Measurements from ENCODE around the gene NHSL1. TPM values are rescaled to one million over a fixed set of nuclear protein-coding genes. Genes with fewer than 3 reads are reported as not detected.

NHSL1 gene
- total and polyA plus RNA-seq, 7 experiments from 2014 or later, result 0.05 to 1.2 (median 0.47) TPM; not detected in 1

DNA sequence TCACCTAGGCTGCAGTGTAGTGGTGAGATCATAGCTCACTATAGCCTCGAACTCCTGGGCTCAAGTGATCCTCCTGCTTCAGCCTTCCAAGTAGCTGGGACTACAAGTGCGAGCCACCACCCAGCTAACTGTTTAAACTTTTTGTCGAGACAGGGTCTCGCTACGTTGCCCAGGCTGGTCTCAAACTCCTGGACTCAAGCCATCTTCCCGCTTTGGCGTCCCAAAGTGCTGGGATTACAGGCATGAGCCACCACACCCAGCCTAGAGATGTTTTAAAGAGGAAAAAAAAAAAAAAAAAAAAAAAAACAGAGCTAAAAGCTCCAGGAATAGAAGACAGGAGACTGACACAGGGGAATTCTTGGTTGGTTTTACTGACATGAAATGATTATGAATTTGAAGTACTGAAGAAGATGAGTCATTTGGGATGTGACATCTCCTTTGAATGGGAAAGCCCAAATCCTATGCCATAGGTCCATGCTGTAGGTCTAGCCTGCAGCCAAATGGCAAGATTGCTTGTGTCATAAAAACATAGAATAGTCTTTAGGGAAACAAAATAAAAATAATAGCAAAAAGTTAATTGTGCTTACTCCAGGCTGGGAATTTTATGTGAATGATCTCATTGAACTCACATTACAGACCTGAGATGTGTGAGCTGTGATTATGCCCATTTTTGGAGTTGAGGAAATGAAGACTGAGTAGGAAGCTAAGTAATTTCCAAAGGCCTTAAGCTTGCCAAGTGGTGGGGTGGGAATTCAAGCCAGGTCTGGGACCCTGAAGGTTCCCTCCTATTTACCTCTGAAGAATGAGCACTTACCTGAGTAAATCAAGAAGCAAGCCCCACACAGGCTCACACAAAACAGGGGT, 24.3 kb upstream of the NHSL1 start:
- POLR2A ChIA-PET, result no interaction called here
- no peak overlapping the region for H3K27ac ChIP-seq (ENCODE audit: low read depth, low read length)
- Mint-ChIP-seq H3K9me3 (no peaks in the 10 kb centered on the region), H3K27ac (no peak overlapping the region), H3K4me3 (no peak overlapping the region), H3K27me3 (peaks cover 9 to 20% (median 15%) of the 10 kb centered on the region in 5 donors), H3K4me1 (peaks cover 0 to 7% (median 5%) of the 10 kb centered on the region in 7 donors), H3K36me3 (peaks cover 0 to 3% (median 0%) of the 10 kb centered on the region in 5 donors)
- ATAC-seq (no peak), DNase-seq (no peak)
- H3K36me3 ChIP-seq (ENCODE audit: control insufficient read depth in 2 of 3, insufficient read depth in 3 of 3, low read length in 3 of 3), result no peaks in the 10 kb centered on the region
- intact Hi-C loops (cut with micrococcal nuclease), result no loop called here
- no peaks in the 10 kb centered on the region for H3K27me3 ChIP-seq (ENCODE audit: control insufficient read depth in 2 of 2, insufficient read depth in 2 of 2, low read length in 2 of 2)
- no peaks in the 10 kb centered on the region for H3K4me1 ChIP-seq (ENCODE audit: control insufficient read depth in 2 of 2, insufficient read depth in 2 of 2, low read length in 2 of 2)
- CTCF ChIA-PET, result interaction anchor here (0.9 to 1.4 kb wide), 2 partner anchors 407 to 408 kb away, joined by 3 to 4 read pairs; no protein-coding TSS in a partner anchor
- H3K9me3 ChIP-seq (ENCODE audit: control insufficient read depth in 2 of 3, low read length in 3 of 3), result no peaks in the 10 kb centered on the region
- H3K4me3 ChIP-seq (ENCODE audit: low read length), result no peak overlapping the region

DNA sequence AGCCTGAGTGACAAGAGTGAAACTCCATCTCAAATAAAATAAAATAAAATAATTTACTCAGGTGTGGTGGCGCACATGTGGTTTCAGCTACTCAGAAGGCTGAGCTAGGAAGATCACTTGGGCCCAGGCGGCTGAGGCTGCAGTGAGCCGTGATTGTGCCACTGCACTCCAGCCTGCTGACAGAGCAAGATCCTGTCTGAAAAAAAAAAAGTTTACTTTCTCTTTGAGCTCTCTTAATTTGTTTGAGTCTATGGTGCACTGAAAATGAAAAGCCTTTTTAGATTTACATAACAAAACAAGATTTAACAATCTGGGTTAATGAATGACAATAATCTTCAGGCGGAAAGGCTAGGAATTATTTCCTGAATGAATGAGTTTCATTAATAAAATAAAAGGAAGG, 23.3 kb upstream of the NHSL1 start:
- no peak for ATAC-seq
- intact Hi-C loops (cut with micrococcal nuclease), result no loop called here
- Histone ChIP-seq H3K27me3 (ENCODE audit: control insufficient read depth in 2 of 2, insufficient read depth in 2 of 2, low read length in 2 of 2) (no peaks in the 10 kb centered on the region), H3K4me3 (ENCODE audit: low read length) (no peak overlapping the region), H3K9me3 (ENCODE audit: control insufficient read depth in 2 of 3, low read length in 3 of 3) (no peaks in the 10 kb centered on the region), H3K4me1 (ENCODE audit: control insufficient read depth in 2 of 2, insufficient read depth in 2 of 2, low read length in 2 of 2) (no peaks in the 10 kb centered on the region), H3K36me3 (ENCODE audit: control insufficient read depth in 2 of 3, insufficient read depth in 3 of 3, low read length in 3 of 3) (no peaks in the 10 kb centered on the region), H3K27ac (ENCODE audit: low read depth, low read length) (no peak overlapping the region)
- ChIA-PET CTCF (no interaction called here), POLR2A (no interaction called here)
- DNase-seq, result no peak
- Mint-ChIP-seq H3K9me3 (peaks cover 0 to 3% (median 0%) of the 10 kb centered on the region in 11 donors), H3K4me1 (peaks cover 0 to 11% (median 5%) of the 10 kb centered on the region in 7 donors), H3K36me3 (peaks cover 0 to 3% (median 0%) of the 10 kb centered on the region in 5 donors), H3K27me3 (peaks cover 9 to 22% (median 16%) of the 10 kb centered on the region in 5 donors), H3K27ac (no peak overlapping the region), H3K4me3 (no peak overlapping the region)

DNA sequence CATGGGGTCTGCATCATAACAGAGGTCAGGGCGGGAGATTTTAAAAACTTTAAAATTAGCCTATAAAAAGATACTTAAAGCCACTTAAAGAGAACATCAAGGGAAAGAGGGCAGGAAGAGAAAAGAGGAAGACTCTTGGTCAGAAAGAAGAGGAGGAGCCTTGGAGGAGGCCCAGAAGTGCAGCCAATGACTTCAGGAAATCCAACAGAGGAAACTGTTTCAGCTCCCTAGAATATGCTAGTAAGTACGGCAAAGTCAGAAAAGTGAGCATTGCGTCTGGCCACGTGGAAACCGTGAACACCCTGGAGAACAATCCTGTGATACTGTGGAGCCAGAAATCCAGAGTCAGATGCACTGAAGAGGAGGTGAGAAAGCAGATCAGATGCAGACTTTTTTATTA, 22.5 kb upstream of the NHSL1 start:
- intact Hi-C loops (cut with micrococcal nuclease), result no loop called here
- H3K27ac Mint-ChIP-seq, result peak overlapping the region in 1 of 9 donors; percentile 23
- H3K4me1 Mint-ChIP-seq, result peaks cover 0 to 11% (median 5%) of the 10 kb centered on the region in 7 donors
- no peak overlapping the region for H3K27ac ChIP-seq (ENCODE audit: low read depth, low read length)
- POLR2A ChIA-PET, result no interaction called here
- peak; percentile 62 for ATAC-seq
- no peak overlapping the region for H3K4me3 Mint-ChIP-seq
- H3K9me3 ChIP-seq (ENCODE audit: control insufficient read depth in 2 of 3, low read length in 3 of 3), result no peaks in the 10 kb centered on the region
- no peak overlapping the region for H3K4me3 ChIP-seq (ENCODE audit: low read length)
- H3K36me3 Mint-ChIP-seq, result peaks cover 0 to 3% (median 0%) of the 10 kb centered on the region in 5 donors
- CTCF ChIA-PET, result interaction anchor here (0.7 to 1.0 kb wide), 2 partner anchors 12 to 29 kb away, joined by 3 to 4 read pairs; no protein-coding TSS in a partner anchor
- no peaks in the 10 kb centered on the region for H3K4me1 ChIP-seq (ENCODE audit: control insufficient read depth in 2 of 2, insufficient read depth in 2 of 2, low read length in 2 of 2)
- DNase-seq, result no peak
- H3K27me3 ChIP-seq (ENCODE audit: control insufficient read depth in 2 of 2, insufficient read depth in 2 of 2, low read length in 2 of 2), result no peaks in the 10 kb centered on the region
- H3K9me3 Mint-ChIP-seq, result peaks cover 0 to 4% (median 0%) of the 10 kb centered on the region in 11 donors
- H3K36me3 ChIP-seq (ENCODE audit: control insufficient read depth in 2 of 3, insufficient read depth in 3 of 3, low read length in 3 of 3), result no peaks in the 10 kb centered on the region
- peaks cover 6 to 21% (median 17%) of the 10 kb centered on the region in 5 donors for H3K27me3 Mint-ChIP-seq

DNA sequence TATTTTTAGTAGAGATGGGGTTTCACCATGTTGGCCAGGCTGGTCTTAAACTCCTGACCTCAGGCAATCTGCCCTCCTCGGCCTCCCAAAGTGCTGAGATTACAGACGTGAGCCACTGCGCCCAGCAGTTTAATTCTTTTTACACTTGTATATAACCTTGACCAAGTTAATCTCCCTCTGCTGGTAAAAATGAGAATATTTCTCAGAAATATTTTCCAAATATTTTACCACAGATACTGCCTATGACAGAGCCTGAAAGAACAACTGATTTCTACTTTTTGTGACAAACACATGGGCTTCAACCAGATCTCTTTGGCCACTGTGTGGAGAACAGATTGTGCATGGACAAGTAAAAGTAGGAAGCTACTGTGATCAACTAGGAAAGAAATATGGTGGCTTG, 21.2 kb upstream of the NHSL1 start:
- ChIA-PET POLR2A (no interaction called here), CTCF (interaction anchor here (0.8 to 4.5 kb wide), 4 partner anchors 10 to 405 kb away, joined by 3 to 31 read pairs (median 3); no protein-coding TSS in a partner anchor)
- no peak overlapping the region for H3K27ac ChIP-seq (ENCODE audit: low read depth, low read length)
- DNase-seq (peak in 2 of 9 donors; percentile 4 to 18), ATAC-seq (peak; percentile 43)
- no peak overlapping the region for H3K4me3 ChIP-seq (ENCODE audit: low read length)
- Mint-ChIP-seq H3K4me3 (no peak overlapping the region), H3K27ac (peak overlapping the region in 1 of 9 donors; percentile 11), H3K36me3 (peaks cover 0 to 3% (median 0%) of the 10 kb centered on the region in 5 donors), H3K4me1 (peaks cover 0 to 12% (median 5%) of the 10 kb centered on the region in 7 donors), H3K27me3 (peaks cover 3 to 16% (median 12%) of the 10 kb centered on the region in 5 donors), H3K9me3 (peaks cover 0 to 4% (median 0%) of the 10 kb centered on the region in 11 donors)
- H3K9me3 ChIP-seq (ENCODE audit: control insufficient read depth in 2 of 3, low read length in 3 of 3), result no peaks in the 10 kb centered on the region
- peaks cover 0 to 2% of the 10 kb centered on the region in 2 donors for H3K4me1 ChIP-seq (ENCODE audit: control insufficient read depth in 2 of 2, insufficient read depth in 2 of 2, low read length in 2 of 2)
- intact Hi-C loops (cut with micrococcal nuclease), result no loop called here
- H3K36me3 ChIP-seq (ENCODE audit: control insufficient read depth in 2 of 3, insufficient read depth in 3 of 3, low read length in 3 of 3), result no peaks in the 10 kb centered on the region
- no peaks in the 10 kb centered on the region for H3K27me3 ChIP-seq (ENCODE audit: control insufficient read depth in 2 of 2, insufficient read depth in 2 of 2, low read length in 2 of 2)

DNA sequence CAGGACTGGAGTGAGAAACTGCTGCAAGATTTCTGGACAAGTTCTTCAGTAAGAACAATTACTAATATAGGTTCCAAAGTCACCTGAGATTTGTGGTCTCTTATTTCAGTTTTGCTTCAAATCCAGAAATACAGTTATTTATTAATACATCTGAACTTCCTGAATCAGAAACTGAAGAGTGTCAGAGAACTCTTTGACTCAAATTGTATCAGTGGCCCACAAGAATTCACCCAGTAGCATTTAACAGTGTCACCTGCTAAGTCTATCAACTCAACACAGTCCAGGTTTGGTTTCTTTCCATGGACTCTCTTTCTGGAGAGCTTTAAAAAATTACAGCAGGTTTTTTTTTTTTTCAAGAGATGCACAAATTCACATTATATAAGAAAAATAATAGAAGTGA, 18.8 kb upstream of the NHSL1 start:
- H3K36me3 ChIP-seq (ENCODE audit: control insufficient read depth in 2 of 3, insufficient read depth in 3 of 3, low read length in 3 of 3), result no peaks in the 10 kb centered on the region
- H3K4me1 ChIP-seq (ENCODE audit: control insufficient read depth in 2 of 2, insufficient read depth in 2 of 2, low read length in 2 of 2), result peaks cover 0 to 13% of the 10 kb centered on the region in 2 donors
- H3K27ac ChIP-seq (ENCODE audit: low read depth, low read length), result no peak overlapping the region
- no peak for ATAC-seq
- Mint-ChIP-seq H3K27ac (no peak overlapping the region), H3K4me3 (no peak overlapping the region), H3K9me3 (peaks cover 0 to 4% (median 0%) of the 10 kb centered on the region in 11 donors), H3K4me1 (peaks cover 0 to 23% (median 7%) of the 10 kb centered on the region in 7 donors), H3K36me3 (peaks cover 0 to 3% (median 0%) of the 10 kb centered on the region in 5 donors), H3K27me3 (peaks cover 9 to 14% (median 10%) of the 10 kb centered on the region in 5 donors)
- POLR2A ChIA-PET, result no interaction called here
- H3K27me3 ChIP-seq (ENCODE audit: control insufficient read depth in 2 of 2, insufficient read depth in 2 of 2, low read length in 2 of 2), result no peaks in the 10 kb centered on the region
- H3K9me3 ChIP-seq (ENCODE audit: control insufficient read depth in 2 of 3, low read length in 3 of 3), result no peaks in the 10 kb centered on the region
- no peak for DNase-seq
- intact Hi-C loops (cut with micrococcal nuclease), result loop anchor here in 1 of 2 donors (10.0 kb wide), 1 partner anchor 247 kb away; no protein-coding TSS in a partner anchor
- CTCF ChIA-PET, result interaction anchor here (0.6 to 5.1 kb wide), 11 partner anchors 9 to 443 kb away, joined by 3 to 40 read pairs (median 5); partner anchors contain the start of gene HEBP2
- H3K4me3 ChIP-seq (ENCODE audit: low read length), result no peak overlapping the region

DNA sequence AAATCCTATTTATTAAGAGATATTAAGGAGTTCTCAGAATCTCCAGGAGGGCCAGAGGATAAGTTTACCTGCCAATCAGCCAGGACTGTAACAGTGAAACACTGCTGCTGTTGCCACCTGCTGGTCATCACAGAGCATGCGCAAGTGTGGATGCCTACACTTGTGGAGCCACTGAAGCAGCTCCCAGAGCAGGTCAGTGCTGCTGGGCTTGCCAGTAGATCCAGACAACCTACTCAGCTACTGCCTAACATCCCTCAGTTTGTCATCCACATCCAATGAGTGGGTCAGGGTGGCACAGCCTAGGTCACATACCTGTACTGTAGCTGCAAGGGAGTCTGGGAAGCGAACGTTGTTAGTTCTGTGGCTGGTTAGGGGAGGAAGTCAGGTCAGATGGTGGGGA, 18.3 kb upstream of the NHSL1 start:
- H3K4me1 ChIP-seq (ENCODE audit: control insufficient read depth in 2 of 2, insufficient read depth in 2 of 2, low read length in 2 of 2), result peaks cover 0 to 13% of the 10 kb centered on the region in 2 donors
- H3K36me3 Mint-ChIP-seq, result peaks cover 0 to 3% (median 0%) of the 10 kb centered on the region in 5 donors
- ATAC-seq (peak; percentile 80), DNase-seq (peak; percentile 15 to 63 (median 40))
- CTCF ChIA-PET, result interaction anchor here (0.6 to 5.1 kb wide), 9 partner anchors 9 to 442 kb away, joined by 4 to 40 read pairs (median 5); partner anchors contain the start of gene HEBP2
- H3K4me1 Mint-ChIP-seq, result peaks cover 0 to 23% (median 7%) of the 10 kb centered on the region in 7 donors
- H3K4me3 ChIP-seq (ENCODE audit: low read length), result no peak overlapping the region
- peaks cover 9 to 17% (median 12%) of the 10 kb centered on the region in 5 donors for H3K27me3 Mint-ChIP-seq
- no peaks in the 10 kb centered on the region for H3K36me3 ChIP-seq (ENCODE audit: control insufficient read depth in 2 of 3, insufficient read depth in 3 of 3, low read length in 3 of 3)
- intact Hi-C loops (cut with micrococcal nuclease), result loop anchor here (1.0 to 10.0 kb wide), 3 partner anchors 88 to 401 kb away; no protein-coding TSS in a partner anchor
- H3K27ac Mint-ChIP-seq, result no peak overlapping the region
- H3K9me3 ChIP-seq (ENCODE audit: control insufficient read depth in 2 of 3, low read length in 3 of 3), result no peaks in the 10 kb centered on the region
- H3K27ac ChIP-seq (ENCODE audit: low read depth, low read length), result no peak overlapping the region
- H3K9me3 Mint-ChIP-seq, result peaks cover 0 to 4% (median 0%) of the 10 kb centered on the region in 11 donors
- H3K4me3 Mint-ChIP-seq, result no peak overlapping the region
- POLR2A ChIA-PET, result no interaction called here
- no peaks in the 10 kb centered on the region for H3K27me3 ChIP-seq (ENCODE audit: control insufficient read depth in 2 of 2, insufficient read depth in 2 of 2, low read length in 2 of 2)
